ENCODE results near the gene LDLRAP1. TPM values are rescaled to one million over a fixed set of nuclear protein-coding genes. Genes with fewer than 3 reads are reported as not detected.

The LDLRAP1 gene
- polyA plus RNA-seq, 1 experiment = 12.4 TPM

DNA sequence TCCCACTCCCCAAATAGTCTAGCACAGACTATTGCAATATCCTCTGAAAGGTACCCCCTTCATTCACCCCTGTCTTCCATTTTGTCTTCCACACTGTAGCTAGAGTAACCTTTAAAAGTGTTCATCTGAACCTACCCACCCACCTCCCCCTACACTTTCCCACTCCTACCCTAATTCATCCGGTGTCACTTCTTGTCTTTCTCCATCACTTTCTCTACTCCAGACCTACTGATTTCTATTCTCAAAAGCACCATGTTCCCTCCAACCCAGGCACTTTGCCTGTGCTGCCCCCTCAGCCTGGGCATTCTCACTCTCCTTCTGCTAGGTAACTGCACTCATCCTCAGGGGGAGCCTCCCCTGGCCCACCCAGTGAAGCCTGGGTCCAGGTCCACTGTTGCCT lies 68.4 kb downstream of the LDLRAP1 start:
- Histone ChIP-seq H3K9me3 (ENCODE audit: control insufficient read depth, insufficient read depth, low read length) (no peaks in the 10 kb centered on the region; the same call in 1 of the 2 replicates), H3K27me3 (ENCODE audit: control insufficient read depth, insufficient read depth, low read length) (peaks cover 33% of the 10 kb centered on the region), H3K4me3 (ENCODE audit: low read depth, low read length) (no peak overlapping the region), H3K27ac (ENCODE audit: low read depth, low read length) (no peak overlapping the region)
- CTCF ChIA-PET = interaction anchor here (0.7 to 5.0 kb wide), 4 partner anchors 34 to 198 kb away, joined by 3 to 67 read pairs (median 8); no protein-coding TSS in a partner anchor
- no peak for DNase-seq (ENCODE audit: low read depth, low spot score)
- TF ChIP-seq, protein P1, sequence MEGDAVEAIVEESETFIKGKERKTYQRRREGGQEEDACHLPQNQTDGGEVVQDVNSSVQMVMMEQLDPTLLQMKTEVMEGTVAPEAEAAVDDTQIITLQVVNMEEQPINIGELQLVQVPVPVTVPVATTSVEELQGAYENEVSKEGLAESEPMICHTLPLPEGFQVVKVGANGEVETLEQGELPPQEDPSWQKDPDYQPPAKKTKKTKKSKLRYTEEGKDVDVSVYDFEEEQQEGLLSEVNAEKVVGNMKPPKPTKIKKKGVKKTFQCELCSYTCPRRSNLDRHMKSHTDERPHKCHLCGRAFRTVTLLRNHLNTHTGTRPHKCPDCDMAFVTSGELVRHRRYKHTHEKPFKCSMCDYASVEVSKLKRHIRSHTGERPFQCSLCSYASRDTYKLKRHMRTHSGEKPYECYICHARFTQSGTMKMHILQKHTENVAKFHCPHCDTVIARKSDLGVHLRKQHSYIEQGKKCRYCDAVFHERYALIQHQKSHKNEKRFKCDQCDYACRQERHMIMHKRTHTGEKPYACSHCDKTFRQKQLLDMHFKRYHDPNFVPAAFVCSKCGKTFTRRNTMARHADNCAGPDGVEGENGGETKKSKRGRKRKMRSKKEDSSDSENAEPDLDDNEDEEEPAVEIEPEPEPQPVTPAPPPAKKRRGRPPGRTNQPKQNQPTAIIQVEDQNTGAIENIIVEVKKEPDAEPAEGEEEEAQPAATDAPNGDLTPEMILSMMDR (IDR thresholded peaks at IDR 0.05; ENCODE audit: low read depth, low read length) = no peak
- POLR2A ChIA-PET = no interaction called here

DNA sequence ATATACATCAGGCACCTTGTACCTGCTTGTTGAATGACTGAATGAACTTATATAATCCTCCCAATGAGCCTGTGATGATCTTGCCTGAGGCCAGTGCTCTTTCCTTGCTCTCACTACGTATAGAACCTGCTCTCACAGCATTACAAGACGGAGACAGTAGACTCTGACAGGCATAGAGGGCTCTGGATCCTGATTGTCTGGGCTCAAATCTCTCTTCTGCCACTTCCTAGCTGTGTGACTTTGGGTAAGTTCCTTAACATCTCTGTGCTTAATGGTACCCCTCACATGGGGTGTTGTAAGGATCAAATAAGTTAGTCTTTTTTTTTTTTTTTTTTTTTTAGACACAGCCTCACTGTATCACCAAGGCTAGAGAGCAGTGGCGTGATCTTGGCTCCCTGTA lies 69.0 kb downstream of the LDLRAP1 start:
- POLR2A ChIA-PET = no interaction called here
- no peak overlapping the region for H3K4me3 ChIP-seq (ENCODE audit: low read depth, low read length)

DNA sequence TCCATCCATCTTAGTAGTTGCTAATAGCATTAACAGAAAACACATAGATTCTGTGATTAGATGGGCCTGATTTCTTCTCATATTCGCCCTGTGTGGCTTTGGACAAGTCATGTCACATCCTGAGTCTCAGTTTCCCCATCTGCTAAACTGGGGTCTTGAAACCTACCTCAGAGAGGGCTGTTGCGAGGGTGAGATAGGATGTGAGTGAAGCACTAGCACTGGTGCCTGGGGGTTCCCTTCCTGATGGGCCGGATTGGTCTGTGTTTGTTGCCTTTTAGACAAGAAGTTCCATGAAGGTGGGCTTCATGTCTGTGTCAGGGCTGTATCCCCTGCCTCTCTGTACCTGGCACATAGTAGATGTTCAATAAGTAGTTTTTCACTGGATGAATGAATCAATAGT lies 69.7 kb downstream of the LDLRAP1 start:
- ChIA-PET CTCF (no interaction called here), POLR2A (no interaction called here)
- no peak overlapping the region for H3K27ac ChIP-seq (ENCODE audit: low read depth, low read length)
- H3K9me3 ChIP-seq (ENCODE audit: control insufficient read depth, insufficient read depth, low read length) = no peaks in the 10 kb centered on the region; the same call in 1 of the 2 replicates
- DNase-seq (ENCODE audit: low read depth, low spot score) = no peak
- H3K27me3 ChIP-seq (ENCODE audit: control insufficient read depth, insufficient read depth, low read length) = peaks cover 33% of the 10 kb centered on the region
- TF ChIP-seq, protein P1 (IDR thresholded peaks at IDR 0.05; ENCODE audit: low read depth, low read length) = no peak
- H3K4me3 ChIP-seq (ENCODE audit: low read depth, low read length) = no peak overlapping the region

More for the DNA sequence above, 69.0 kb downstream of the LDLRAP1 start:
- peaks cover 33% of the 10 kb centered on the region for H3K27me3 ChIP-seq (ENCODE audit: control insufficient read depth, insufficient read depth, low read length)
- DNase-seq (ENCODE audit: low read depth, low spot score) = no peak
- H3K9me3 ChIP-seq (ENCODE audit: control insufficient read depth, insufficient read depth, low read length) = no peaks in the 10 kb centered on the region; the same call in 1 of the 2 replicates
- TF ChIP-seq, protein P1 (IDR thresholded peaks at IDR 0.05; ENCODE audit: low read depth, low read length) = no peak
- CTCF ChIA-PET = interaction anchor here (0.7 to 5.0 kb wide), 3 partner anchors 33 to 197 kb away, joined by 7 to 67 read pairs (median 8); no protein-coding TSS in a partner anchor
- H3K27ac ChIP-seq (ENCODE audit: low read depth, low read length) = no peak overlapping the region

DNA sequence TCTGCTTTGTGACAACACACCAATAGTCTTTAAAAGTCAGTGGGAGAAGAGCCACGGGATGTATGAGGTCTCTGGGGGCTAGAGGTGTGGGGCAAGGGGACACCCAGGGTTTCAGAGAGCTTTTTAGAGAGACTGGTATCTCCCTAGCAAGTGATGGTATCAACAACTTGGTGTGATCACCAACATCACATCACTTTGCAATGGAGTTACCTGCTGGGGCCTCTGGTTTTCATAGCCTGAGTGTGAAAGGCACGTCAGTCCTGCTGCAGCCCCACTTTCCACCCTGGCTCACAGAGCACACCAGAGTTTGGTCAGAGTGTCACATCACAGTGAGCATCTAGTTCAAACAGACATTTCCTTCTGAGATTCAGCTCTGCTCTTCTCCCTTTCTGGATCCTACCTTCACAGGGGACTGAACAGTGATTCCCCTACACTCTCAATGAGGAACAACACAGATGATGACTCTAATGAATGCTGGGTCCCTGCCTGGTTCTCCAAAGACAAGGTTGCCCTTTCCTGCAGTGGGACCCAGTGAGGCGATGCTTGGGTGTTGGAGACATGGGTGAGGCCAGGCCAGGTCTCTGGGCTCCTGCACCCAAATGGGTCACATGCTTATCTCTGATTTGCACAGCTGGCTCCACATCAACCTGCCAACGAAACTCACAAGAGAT lies 71.2 kb downstream of the LDLRAP1 start:
- CTCF ChIA-PET = interaction anchor here (0.5 to 1.6 kb wide), 2 partner anchors 181 to 357 kb away, joined by 3 to 6 read pairs; no protein-coding TSS in a partner anchor
- DNase-seq (ENCODE audit: low read depth, low spot score) = no peak
- Histone ChIP-seq H3K27me3 (ENCODE audit: control insufficient read depth, insufficient read depth, low read length) (peaks cover 33% of the 10 kb centered on the region), H3K27ac (ENCODE audit: low read depth, low read length) (peak overlapping the region; percentile 21), H3K9me3 (ENCODE audit: control insufficient read depth, insufficient read depth, low read length) (no peaks in the 10 kb centered on the region; the same call in 1 of the 2 replicates), H3K4me3 (ENCODE audit: low read depth, low read length) (no peak overlapping the region)
- TF ChIP-seq, protein P1 (IDR thresholded peaks at IDR 0.05; ENCODE audit: low read depth, low read length) = no peak
- POLR2A ChIA-PET = no interaction called here

DNA sequence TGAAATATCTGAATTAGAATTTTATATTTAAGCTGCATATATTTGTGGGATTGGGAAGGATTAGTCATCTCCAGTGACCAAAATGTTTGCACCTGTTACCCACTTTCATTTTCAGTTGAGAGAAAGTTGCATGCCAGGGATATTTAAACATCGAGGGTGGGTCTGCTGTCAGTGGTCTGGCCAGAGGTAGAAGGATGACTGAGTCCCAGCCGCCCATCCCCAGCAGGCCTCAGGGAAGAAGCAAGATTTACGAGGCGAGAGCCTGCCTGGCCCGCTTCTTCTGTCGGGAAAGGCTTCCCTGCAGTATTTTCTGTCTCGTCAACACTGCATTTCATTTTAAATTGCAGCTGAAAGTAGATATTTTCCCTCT lies 71.8 kb downstream of the LDLRAP1 start:
- Histone ChIP-seq H3K9me3 (ENCODE audit: control insufficient read depth, insufficient read depth, low read length) (no peaks in the 10 kb centered on the region; the same call in 1 of the 2 replicates), H3K27ac (ENCODE audit: low read depth, low read length) (no peak overlapping the region), H3K27me3 (ENCODE audit: control insufficient read depth, insufficient read depth, low read length) (peaks cover 33% of the 10 kb centered on the region), H3K4me3 (ENCODE audit: low read depth, low read length) (no peak overlapping the region)
- POLR2A ChIA-PET = no interaction called here
- CTCF ChIA-PET = interaction anchor here (0.5 to 1.6 kb wide), 2 partner anchors 180 to 358 kb away, joined by 3 to 6 read pairs; no protein-coding TSS in a partner anchor
- no peak for DNase-seq (ENCODE audit: low read depth, low spot score)
- TF ChIP-seq, protein P1 (IDR thresholded peaks at IDR 0.05; ENCODE audit: low read depth, low read length) = no peak

Data from AG04450 (cell line).